ENCODE measurements around the gene PPP2R5D.
"Not testable (repeated sequence)": the region's sequence is repeated elsewhere in the genome, so short reads cannot be mapped to it uniquely, and the experiment has no call there.

Gene PPP2R5D

GRCh38 chr6:43033496-43034189, 49.3 kb downstream of the PPP2R5D start:
- DNase-seq = no peak

- DNase-seq = no peak
Measured at GRCh38 chr6:43034190-43034525, 49.8 kb downstream of the PPP2R5D start.

GRCh38 chr6:43035495-43036194, 51.3 kb downstream of the PPP2R5D start:
- DNase-seq = no peak

- no peak for DNase-seq
Measured at GRCh38 chr6:43036712-43037111, 52.3 kb downstream of the PPP2R5D start.

GRCh38 chr6:43037197-43037596, 52.8 kb downstream of the PPP2R5D start:
- no peak for DNase-seq

GRCh38 chr6:43037706-43038105, 53.3 kb downstream of the PPP2R5D start:
- DNase-seq = no peak

GRCh38 chr6:43038727-43039126, 54.4 kb downstream of the PPP2R5D start:
- no peak for DNase-seq

GRCh38 chr6:43040542-43041257, 56.3 kb downstream of the PPP2R5D start:
- no peak for DNase-seq

- not testable (repeated sequence) for DNase-seq
Measured at GRCh38 chr6:43041475-43041874, 57.1 kb downstream of the PPP2R5D start.

GRCh38 chr6:43043310-43043709, 58.9 kb downstream of the PPP2R5D start:
- no peak for DNase-seq

- DNase-seq = no peak
Measured at GRCh38 chr6:43045371-43045930, 61.1 kb downstream of the PPP2R5D start.

GRCh38 chr6:43047998-43048397, 63.6 kb downstream of the PPP2R5D start:
- no peak for DNase-seq

GRCh38 chr6:43050981-43051380, 66.6 kb downstream of the PPP2R5D start:
- DNase-seq = no peak

- DNase-seq = no peak
Measured at GRCh38 chr6:43052225-43052841, 68.0 kb downstream of the PPP2R5D start.

GRCh38 chr6:43052842-43053544, 68.6 kb downstream of the PPP2R5D start:
- no peak for DNase-seq

GRCh38 chr6:43053545-43054205, 69.3 kb downstream of the PPP2R5D start, which contains the start of gene CUL7:
Gene CUL7, minus strand, starts transcription at chr6:43053851. Its CDS starts 1,063 bp downstream, at chr6:43052788.
- peak; percentile 76 to 88 (median 82) for DNase-seq

- DNase-seq = no peak
Measured at GRCh38 chr6:43054206-43054943, 70.0 kb downstream of the PPP2R5D start.

GRCh38 chr6:43055966-43056365, 71.6 kb downstream of the PPP2R5D start:
- DNase-seq = no peak

GRCh38 chr6:43058531-43058930, 74.2 kb downstream of the PPP2R5D start:
- no peak for DNase-seq

GRCh38 chr6:43059168-43060033, 75.0 kb downstream of the PPP2R5D start, which contains the start of the genes KLC4 and MRPL2:
Gene KLC4, plus strand, starts transcription at chr6:43059631. Its CDS starts 1,705 bp downstream, at chr6:43061336.
Gene MRPL2, minus strand, starts transcription at chr6:43059434. Its CDS starts 53 bp downstream, at chr6:43059381.
- DNase-seq = peak; percentile 91 to 97 (median 95)

All from activated CD4-positive, CD25-positive, alpha-beta regulatory T cell (primary cell).